Measurements from ENCODE around the gene JADE2. TPM values are rescaled to one million over a fixed set of nuclear protein-coding genes. Genes with fewer than 3 reads are reported as not detected.

JADE2 gene
- total RNA-seq, 2 donors from 2014 or later: 37.5 to 47.6 TPM

GRCh38 chr5:134565791-134566740, 40.6 kb downstream of the JADE2 start:
- H3K9me3 ChIP-seq: no peaks in the 10 kb centered on the region
- no peaks in the 10 kb centered on the region for H3K27me3 ChIP-seq
- H3K4me3 ChIP-seq: no peak overlapping the region
- TF ChIP-seq CTCF (IDR thresholded peaks at IDR 0.05): no peak
- DNase-seq (ENCODE audit: low spot score): no peak
- H3K4me1 ChIP-seq: peaks cover 0 to 56% of the 10 kb centered on the region in 2 donors
- peaks cover 69% of the 10 kb centered on the region for H3K36me3 ChIP-seq
- H3K27ac ChIP-seq: no peak overlapping the region

GRCh38 chr5:134566741-134567221, 41.3 kb downstream of the JADE2 start:
- H3K9me3 ChIP-seq: no peaks in the 10 kb centered on the region
- peaks cover 0 to 56% of the 10 kb centered on the region in 2 donors for H3K4me1 ChIP-seq
- no peaks in the 10 kb centered on the region for H3K27me3 ChIP-seq
- H3K4me3 ChIP-seq: no peak overlapping the region
- peaks cover 66% of the 10 kb centered on the region for H3K36me3 ChIP-seq
- DNase-seq (ENCODE audit: low spot score): no peak
- H3K27ac ChIP-seq: peak overlapping the region; percentile 74 to 91
- no peak for TF ChIP-seq CTCF (IDR thresholded peaks at IDR 0.05)

GRCh38 chr5:134567641-134568336, 42.3 kb downstream of the JADE2 start:
- H3K4me1 ChIP-seq: peaks cover 0 to 51% of the 10 kb centered on the region in 2 donors
- H3K4me3 ChIP-seq: no peak overlapping the region
- no peak for TF ChIP-seq CTCF (IDR thresholded peaks at IDR 0.05)
- H3K27me3 ChIP-seq: no peaks in the 10 kb centered on the region
- H3K9me3 ChIP-seq: no peaks in the 10 kb centered on the region
- H3K27ac ChIP-seq: peak overlapping the region; percentile 74 to 91
- peaks cover 66% of the 10 kb centered on the region for H3K36me3 ChIP-seq
- DNase-seq (ENCODE audit: low spot score): peak; percentile 90

GRCh38 chr5:134568337-134568700, 42.8 kb downstream of the JADE2 start:
- TF ChIP-seq CTCF (IDR thresholded peaks at IDR 0.05): no peak
- H3K27ac ChIP-seq: peak overlapping the region; percentile 74 to 91
- H3K27me3 ChIP-seq: no peaks in the 10 kb centered on the region
- H3K4me1 ChIP-seq: peaks cover 0 to 51% of the 10 kb centered on the region in 2 donors
- DNase-seq (ENCODE audit: low spot score): no peak
- H3K4me3 ChIP-seq: no peak overlapping the region
- peaks cover 66% of the 10 kb centered on the region for H3K36me3 ChIP-seq
- no peaks in the 10 kb centered on the region for H3K9me3 ChIP-seq

GRCh38 chr5:134568761-134569695, 43.6 kb downstream of the JADE2 start:
- Histone ChIP-seq H3K4me1 (peaks cover 0 to 55% of the 10 kb centered on the region in 2 donors), H3K36me3 (peaks cover 66% of the 10 kb centered on the region), H3K4me3 (no peak overlapping the region), H3K9me3 (no peaks in the 10 kb centered on the region), H3K27me3 (no peaks in the 10 kb centered on the region), H3K27ac (peak overlapping the region; percentile 74 to 91)
- TF ChIP-seq CTCF (IDR thresholded peaks at IDR 0.05): no peak
- peak; percentile 86 for DNase-seq (ENCODE audit: low spot score)
